ENCODE data around the gene STX2.
"Not testable (repeated sequence)": the region's sequence is repeated elsewhere in the genome, so short reads cannot be mapped to it uniquely, and the experiment has no call there.

The STX2 gene

DNA sequence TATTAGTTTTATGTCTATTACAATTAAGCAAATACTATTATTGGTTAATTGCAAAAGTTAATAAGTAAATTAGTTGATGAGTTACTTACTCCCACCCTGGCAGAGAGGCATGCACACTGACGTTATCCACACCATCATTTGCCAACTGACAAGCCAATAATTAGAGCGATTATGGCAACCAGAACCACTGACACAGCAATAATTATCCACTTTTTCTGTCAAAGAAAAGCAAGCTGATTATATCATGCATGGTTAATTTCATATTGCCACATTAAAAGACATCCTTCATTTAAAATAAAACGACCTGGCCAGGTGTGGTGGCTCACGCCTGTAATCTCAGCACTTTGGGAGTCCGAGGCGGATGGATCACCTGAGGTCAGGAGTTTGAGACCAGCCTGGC, 43.1 kb downstream of the STX2 start:
- DNase-seq = no peak

DNA sequence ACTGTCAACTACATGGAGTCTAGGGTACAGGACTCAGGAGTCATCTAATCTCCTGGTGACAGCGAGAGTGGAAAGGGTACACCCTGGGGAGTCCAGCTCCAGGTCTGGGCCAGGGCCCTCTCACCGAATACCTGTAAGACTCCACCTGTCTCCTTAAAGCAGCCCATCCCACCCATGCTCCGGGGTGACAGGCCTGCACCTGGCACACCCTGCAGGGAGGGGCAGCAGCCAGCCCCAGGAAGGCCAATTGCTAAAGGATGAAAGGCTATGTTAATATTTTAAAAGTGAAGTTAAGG, 45.5 kb downstream of the STX2 start:
- DNase-seq = no peak

DNA sequence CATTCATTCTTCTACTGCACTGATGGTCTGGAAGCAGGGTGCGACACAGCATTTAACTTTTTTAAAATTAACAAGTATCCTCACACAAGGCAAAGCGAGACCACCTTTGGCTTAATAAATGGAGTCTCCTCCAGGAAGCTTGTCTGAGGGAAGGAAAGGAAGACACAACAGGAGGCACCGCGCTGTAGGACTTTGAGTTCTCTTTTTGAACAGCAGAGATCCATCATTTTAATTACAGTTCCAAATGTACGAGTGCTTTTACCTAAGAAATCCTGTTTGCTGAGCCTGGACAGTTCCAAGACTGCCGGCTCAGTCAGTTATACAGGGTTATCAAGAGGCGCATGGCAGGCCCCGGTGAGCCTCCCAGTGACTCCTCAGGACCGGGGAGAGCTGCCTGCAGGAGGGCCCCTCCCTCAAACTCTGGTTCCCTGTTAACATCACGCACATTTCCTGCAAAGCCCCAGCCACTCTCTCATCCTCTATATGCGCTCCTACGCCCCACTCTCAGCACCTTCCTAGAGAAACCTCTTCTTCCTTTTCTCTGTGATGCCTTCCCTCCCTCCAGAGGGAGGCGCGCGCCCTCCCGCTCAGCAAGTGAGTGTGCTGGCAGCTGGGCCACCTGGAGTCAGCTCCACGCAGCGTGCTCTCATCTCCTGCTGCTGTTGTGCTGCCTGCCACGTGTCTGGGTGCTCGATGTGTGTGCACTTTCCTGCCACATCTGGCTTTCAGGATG, 46.1 kb downstream of the STX2 start:
- DNase-seq = no peak

DNA sequence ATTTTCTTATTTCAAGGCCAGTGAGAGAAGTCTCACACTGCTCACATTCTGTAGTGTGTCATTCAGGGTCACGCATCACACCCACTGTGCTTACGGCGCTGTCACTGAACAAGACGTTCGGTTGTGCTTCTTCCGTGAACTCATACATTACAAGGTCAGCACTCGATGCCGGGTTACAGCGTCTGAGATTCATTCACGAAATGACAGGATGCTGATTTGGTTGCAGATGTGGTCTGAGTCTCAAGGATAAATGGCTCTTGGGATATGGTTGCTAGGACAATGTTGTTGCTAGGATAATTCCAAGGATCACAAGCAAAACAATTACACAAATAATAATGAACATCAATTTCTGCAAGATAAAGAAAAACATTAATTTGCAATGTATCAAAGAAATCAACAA, 47.4 kb downstream of the STX2 start:
- no peak for DNase-seq

DNA sequence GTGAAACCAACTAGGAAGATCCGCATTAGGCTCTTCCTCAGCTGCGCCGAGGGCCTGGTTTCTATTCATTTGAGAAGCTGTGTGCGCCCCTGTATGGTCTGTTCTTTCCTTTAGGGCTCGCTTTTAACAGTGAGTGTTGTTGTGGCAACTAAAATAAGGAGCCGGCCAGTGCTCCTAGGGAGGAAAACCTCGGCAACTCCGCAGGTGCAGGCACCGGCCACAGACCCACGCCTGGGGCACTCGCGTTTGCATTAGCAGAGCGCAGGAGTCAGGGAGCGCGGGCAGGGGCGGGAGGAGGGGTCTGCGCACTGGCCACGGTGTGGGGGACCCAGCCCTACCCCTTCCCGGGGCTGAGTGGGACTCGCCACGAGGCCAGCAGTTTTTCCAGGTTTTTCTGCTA, 50.5 kb downstream of the STX2 start:
- no peak for DNase-seq

DNA sequence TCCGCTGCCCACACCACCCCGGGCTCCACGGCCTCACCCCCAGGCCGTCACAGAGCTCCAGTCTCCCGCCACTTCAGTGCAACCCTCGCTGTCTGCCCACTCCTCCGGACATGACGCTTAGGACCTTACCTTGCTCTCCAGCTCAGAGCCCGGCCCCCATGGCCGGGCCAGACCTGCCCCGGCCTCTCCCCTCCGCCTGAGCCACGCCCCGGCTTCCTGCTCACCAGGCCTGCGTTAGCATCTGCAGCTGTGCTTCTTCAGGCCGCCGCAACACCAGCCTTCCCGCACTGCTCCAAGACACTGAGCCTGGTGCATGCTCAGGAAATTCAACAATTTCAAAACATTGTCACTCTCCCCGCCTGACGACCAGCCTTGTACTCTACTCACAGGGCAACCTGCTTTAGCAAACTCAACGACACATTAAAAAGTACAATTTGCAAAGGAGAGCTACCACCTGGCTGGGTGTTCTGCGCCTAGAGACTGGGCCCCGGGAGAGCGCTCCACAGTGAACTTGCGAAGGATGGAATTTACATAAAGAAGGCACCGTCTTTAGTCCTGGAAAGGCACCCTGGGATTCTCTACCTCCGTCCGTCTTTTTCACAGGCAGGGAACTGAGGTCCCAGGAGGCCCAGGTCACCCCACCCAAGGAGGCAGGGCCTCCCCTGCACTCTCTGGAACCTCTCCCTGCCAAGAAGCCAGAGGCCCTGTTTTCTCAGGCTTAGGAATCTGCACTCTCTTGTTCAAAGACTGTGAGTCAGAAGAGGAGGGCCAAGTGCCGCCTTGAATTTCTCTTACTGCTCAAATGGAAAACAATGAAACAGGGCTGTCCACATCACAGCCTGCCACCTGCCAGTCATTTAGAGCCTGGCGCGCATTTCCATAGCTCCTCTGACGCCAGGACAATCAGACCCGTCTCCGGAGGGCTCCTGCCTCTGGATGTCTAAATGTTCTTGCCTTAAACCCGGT, 51.3 kb downstream of the STX2 start:
- no peak for DNase-seq

DNA sequence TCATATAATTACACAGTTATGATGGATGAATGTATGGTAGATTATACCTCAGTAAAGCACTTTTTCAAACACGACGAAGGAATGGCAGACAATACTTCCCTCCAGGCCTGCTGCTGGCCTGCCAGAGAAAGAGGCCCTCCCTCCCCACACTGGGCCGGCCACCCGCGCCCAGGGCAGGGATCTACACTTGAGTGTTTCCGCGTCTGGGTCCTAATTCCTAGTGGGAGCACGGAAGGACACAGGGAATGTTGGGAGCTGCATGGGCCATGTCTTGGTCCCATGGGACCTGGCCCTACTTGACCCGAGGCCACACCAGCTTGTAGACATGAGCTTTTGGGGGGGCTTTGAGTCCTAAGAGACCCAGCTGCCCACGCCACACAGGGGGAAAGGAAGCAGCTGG, 52.0 kb downstream of the STX2 start:
- no peak for DNase-seq

DNA sequence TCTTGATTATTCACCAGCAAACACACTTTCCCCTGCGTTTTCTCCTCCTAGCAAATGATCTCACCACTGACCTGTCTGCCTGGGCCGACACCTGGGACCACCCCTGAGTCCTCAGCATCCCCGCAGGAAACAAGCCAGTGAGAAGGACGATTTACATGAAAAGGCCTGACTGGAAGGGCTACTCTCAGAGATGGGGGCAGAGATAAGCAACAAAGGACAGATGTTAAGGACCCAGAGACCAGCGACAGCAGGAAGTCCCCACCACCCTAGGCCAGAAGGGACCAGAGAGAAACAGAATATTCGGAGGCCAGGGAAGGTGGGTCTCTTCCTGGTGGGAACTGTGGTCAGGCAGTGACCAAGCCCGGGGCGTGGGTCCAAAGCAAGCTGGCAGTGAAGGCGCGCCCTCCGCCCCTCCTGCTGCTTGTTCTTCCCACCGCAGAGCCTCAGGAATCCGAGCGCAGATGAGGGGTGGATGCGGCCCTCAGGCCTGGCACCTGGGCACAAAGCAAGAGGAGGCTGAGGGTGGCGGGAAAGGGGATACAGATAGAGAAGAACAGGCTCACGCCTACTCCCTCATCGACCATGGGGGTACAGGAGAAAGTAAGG, 55.8 kb downstream of the STX2 start:
- no peak for DNase-seq

DNA sequence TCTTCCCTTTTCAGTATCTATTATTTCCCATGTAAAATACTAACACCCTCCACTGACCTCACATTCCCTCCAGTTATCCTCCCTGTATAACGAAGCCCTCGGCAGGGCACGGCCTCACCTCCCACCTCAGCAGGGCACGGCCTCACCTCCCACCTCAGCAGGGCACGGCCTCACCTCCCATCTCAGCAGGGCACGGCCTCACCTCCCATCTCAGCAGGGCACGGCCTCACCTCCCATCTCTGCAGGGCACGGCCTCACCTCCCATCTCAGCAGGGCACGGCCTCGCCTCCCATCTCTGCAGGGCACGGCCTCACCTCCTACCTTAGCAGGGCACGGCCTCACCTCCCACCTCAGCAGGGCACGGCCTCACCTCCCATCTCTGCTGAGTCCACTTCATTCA, 56.8 kb downstream of the STX2 start:
- not testable (repeated sequence) for DNase-seq

DNA sequence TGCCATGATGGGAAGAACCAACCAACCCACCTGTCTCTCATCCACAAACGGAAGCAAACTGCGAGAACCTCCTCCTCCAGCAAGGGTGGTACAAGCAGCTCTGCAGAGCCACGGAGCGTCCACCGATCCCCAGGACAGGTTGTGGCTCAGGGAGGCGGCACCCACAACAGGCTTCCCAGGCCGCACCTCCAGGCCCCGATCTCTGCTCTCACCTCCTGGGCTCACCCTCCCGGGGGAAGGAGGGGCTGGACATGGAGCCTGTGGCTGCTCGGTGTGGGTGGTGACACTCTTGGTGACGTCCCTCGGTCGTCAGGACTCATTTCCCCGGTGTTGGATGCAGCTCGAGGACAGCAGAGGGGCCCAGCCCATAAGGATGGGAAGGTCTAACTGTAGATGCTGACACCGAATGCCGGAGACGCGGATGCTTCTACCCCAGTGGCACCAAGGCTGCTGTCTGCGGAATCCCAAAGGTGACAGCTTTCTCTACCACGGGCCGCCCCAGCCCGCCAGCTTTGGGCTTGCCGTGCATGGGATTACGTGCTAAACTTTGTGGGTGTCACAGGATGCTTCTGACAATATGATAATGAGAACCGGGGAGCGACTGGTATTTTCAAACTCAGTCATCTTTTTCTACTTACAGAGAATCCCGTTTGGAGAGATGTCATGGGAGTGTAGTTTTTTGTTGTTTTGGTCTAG, 58.0 kb downstream of the STX2 start:
- DNase-seq = no peak

DNA sequence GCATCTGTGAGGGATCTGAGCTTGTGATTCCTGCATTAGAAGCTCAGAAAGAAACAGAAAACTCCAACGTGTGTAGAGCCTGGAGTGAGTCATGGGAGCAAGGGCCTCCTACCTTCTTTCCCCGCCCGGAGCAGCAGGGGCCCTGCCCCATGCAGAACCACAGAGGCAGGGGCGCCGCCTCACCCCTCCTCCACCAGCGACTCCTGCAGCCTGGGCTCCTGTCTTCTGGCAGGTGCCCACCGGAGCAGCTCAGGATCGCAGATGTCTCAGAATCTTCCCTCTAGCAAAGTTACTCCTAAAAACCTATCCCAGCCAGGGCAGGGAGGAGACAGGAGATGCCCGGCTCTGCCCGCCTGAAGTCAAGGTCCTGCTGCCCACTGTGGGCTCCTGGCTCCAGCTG, 58.7 kb downstream of the STX2 start:
- no peak for DNase-seq

DNA sequence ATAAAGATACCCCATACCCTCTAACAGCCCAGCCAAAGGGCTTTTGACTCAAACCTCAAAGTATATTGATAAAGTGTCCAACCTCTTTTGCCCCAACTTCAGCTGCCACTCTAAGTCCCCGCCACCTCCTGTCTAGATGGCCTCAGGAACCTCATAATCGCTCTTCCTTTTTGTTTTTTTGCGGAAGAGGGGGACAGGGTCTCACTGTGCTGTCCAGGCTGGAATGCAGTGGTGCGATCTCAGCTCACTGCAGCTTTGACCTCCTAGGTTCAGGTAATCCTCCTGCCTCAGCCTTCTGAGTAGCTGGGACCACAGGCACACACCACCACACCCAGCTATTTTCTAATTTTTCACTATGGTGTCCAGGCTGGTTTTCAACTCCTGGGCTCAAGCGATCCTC, 60.3 kb downstream of the STX2 start:
- no peak for DNase-seq

DNA sequence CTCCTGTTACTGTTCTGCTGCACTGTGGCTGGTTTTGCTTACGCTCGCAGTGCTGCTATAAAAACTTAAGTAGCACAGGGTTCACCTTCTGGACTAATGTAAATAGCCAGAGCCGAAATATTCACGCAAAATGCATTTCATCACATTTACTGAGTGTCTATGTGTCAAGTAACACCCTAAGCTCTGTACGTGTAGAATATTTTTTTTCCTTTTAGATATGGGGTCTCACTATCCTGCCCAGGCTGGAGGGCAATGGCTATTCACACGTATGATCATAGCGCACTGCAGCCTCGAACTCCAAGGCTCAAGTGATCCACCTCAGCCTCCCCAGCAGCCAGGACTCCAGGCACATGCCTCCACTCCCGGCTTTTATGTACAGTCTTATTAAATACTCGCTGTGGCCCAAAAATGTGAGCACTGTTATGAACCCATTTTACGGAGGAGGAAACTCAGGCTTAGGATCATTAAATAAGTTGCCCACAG, 62.2 kb downstream of the STX2 start:
- DNase-seq = no peak

DNA sequence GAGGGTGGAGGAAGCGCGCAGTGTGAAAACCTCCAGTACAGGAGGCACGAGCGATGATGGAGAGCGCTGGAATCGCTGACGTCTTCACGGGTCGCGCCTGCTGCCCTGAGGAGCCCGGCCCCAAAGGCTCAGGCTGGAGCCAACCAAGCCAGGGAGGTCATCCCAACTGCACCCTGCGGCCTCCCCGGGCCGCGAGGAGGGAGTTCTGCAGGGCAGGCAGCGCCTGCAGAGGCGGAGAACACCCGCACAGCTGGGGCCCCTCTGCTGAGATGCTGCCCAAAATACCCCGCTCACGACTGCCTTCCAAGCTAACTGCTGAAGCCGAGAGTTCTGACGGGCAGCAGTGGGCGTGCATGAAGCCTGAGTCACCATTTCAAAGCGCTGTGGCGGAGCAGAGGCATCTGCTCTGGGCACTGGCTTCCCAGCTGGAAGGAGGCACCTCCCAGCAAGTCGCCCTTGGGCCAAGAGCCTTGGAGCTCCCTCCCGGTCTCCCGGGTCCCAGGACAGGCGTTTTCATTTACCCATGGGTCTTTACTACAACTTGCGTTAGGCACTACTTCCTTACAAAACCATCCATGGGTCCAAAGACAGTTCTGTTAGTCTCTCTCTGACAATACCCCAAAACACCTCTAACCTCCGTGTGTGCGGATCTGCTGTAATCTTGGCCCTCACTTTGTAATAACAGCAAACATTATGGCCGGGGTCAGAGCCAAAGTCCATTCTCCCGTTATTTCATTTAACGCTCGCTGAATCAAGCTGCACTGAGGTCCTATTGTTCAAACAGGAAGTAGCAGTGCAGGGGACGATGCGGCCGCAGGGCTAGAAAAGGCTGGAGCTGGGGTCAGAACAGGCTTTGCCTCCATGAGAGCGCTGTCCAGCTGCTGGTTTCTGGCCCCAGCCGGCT, 62.8 kb downstream of the STX2 start:
- DNase-seq = peak; percentile 54

DNA sequence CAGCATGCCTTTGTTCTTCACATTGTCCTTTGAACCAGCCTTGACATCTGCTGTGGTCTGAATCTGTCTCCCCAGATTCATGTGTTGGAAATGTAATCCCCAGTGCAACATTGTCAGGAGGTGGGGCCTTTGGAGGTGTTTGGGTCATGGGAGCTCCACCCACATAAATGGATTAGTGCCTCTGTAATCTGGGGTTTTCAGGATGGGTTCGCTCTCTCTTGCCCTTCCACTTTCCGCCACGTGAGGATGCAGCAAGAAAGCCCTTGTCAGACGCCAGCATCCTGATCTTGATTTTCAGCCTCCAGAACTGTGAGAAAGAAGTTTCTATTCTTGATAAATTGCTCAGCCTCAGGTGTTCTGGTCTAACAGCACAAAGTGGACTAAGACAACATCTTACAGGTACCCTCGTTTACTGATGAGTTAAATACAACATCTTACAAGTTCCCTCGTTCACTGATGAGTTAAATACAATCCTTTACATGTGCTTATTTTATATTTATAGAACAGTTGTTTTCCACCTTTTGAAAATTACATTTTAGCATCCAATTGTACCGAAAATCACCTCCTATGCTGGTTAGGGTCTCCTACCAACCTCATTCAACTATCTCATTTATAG, 68.5 kb downstream of the STX2 start:
- no peak for DNase-seq

DNA sequence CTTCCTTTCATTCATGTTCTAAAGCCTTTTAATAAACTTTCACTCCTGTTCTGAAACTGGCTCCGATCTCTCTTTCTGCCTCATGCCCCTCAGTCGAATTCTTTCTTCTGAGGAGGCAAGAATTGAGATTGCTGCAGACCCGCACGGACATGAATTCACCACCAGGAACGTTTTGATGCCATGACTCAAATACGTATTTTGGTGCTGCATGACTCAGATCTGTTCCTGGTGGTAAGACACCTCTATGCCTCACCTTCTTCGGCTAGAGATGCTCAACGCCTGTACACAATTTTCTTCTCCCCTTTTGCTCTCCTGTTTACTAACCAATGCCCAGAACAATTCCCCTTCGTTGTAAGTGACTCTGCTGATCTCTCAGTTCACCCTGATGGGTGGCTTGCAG, 70.9 kb downstream of the STX2 start:
- DNase-seq = no peak

DNA sequence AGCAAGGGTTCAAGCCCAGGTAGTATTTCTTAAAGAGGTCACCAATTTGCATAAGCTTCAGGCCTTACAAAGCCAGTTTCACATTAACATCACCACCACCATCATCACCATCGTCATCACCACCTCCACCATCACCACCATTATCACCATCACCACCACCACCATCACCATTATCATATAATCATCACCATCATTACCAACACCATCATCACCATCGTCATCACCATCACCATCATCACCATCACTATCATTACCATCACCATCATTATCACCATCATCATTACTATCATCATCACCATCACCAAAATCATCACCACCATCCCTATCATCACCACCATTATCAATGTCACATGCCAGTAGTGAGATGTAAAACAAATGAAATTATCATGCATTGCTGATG, 72.6 kb downstream of the STX2 start:
- no peak for DNase-seq

DNA sequence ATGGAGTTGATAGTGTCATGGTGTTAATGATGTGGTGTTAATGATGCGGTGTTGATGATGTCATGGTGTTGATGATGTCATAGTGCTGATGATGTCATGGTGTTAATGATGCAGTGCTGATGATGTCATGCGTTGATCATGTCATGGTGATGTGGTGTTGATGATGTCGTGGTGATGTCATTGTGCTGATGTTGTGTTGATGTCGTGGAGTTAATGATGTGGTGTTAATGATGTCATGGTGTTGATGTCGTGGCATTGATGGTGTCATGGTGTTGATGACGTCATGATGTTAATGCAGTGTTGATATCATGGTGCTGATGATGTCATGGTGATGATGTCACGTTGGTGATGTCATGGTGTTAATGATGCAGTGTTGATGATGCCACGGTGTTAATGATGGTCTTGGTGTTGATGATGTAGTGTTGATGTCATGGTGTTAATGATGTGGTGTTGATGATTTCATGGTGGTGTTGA, 73.8 kb downstream of the STX2 start:
- no peak for DNase-seq

DNA sequence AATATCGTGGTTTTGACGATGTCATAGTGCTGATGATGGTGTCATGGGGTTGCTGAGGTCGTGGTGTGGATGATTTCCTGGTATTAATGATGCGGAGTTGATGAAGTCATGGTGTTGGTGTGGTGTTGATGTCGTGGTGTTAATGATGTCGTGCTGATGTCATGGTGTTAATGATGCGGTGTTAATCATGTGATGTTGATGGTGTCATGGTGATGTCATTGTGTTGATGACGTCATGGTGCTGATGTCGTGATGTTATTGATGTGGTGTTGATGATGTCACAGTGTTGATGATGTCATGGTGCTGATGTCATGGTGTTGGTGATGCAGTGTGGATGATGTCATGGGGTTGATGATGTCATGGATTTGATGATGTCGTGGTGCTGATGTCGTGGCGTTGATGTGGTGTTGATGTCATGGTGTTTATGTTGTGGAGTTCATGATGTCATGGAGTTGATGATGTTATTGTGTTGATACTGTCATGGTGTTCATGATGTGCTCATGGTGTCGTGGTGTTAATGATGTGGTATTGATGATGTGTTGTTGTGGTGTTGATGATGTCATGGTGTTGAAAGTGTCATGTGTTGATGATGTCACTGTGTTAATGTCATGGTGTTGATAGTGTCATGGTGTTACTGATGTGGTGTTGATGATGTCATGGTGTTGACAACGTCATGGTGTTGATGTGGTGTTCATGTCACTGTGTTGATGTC, 74.4 kb downstream of the STX2 start:
- DNase-seq = no peak

DNA sequence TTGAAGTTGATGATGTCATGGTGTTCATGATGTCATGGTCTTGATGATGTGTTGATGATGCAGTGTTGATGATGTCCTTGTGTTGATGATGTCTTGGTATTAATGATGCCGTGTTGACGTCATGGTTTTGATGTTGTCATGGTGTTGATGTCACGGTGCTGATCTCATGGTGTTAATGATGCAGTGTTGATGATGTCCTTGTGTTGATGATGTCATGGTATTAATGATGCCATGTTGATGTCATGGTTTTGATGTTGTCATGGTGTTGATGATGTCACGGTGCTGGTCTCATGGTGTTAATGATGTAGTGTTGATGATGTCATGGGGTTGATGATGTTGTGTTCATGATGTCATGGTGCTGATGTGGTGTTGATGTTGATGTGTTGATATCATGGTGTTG, 75.0 kb downstream of the STX2 start:
- DNase-seq = no peak

DNA sequence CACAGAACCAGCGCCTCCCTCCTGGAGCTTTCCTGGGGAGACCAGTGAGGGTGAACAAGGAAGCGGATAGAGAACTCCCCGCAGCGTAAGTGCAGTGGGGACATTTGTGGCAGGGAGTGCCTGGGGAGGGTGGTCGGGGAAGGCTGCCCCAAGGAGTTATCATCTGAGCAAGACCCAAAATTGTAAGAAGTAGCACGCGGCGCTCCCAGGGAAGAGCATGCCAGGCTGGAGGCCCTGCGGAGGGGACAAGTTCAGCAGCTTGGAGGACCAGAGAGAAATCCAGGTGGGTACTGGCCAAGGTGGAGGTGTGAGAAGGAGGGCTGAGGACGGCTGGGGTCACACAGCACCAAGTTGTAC, 76.8 kb downstream of the STX2 start:
- no peak for DNase-seq
